Stimulated activated naive CD4-positive, alpha-beta T cell treated with Interleukin-2 at 50 U/mL for 16 hours (primary cell): ENCODE data around the gene CNTNAP4.

ENCODE experiments used
- DNase-seq: peaks from one replicate; lab custom pipeline; 2025; lab: John Stamatoyannopoulos, UW

CNTNAP4 gene

GRCh38 chr16:76396977-76397376, 119.8 kb downstream of the CNTNAP4 start:
- no peak for DNase-seq

DNA sequence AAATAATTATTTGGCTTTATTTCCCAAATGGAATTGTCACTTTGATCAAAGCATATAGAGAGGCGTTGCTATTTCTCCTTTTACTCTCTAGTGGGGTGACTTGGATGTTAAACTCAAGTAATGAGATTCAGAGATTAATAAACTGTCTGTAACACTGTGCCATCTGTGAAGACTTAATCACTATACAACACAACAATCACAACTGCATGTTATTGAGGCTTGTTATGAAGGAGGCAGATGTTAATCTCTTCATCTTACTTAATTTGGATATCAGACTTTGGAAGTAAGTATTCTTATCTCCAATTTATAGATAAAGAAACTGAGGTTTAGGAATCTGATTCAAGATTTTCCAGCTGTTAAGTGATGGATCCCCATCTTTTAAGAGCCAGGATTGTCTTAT, 132.5 kb downstream of the CNTNAP4 start:
- DNase-seq: no peak

- no peak for DNase-seq
Observed at GRCh38 chr16:76421571-76421970, 144.4 kb downstream of the CNTNAP4 start.

GRCh38 chr16:76428858-76429257, 151.7 kb downstream of the CNTNAP4 start:
- no peak for DNase-seq

DNA sequence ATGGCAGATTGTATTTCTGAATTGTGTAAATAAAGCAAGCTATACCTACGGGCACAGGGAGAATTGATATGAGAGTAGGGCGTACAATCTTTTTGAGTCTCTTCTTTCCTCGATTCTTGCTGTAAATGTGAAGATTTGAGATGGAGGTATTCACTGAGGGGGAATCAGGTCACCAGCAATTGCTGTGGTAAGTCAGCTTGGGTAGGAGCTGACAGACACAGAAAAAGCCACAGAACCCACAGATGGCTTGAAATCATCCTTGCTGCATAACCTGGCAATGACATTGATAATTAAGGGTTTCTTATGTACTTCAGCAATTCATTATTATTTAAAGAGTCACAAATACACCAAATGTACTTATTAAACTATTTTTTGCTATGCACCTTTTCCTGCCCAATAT, 164.2 kb downstream of the CNTNAP4 start:
- no peak for DNase-seq

DNA sequence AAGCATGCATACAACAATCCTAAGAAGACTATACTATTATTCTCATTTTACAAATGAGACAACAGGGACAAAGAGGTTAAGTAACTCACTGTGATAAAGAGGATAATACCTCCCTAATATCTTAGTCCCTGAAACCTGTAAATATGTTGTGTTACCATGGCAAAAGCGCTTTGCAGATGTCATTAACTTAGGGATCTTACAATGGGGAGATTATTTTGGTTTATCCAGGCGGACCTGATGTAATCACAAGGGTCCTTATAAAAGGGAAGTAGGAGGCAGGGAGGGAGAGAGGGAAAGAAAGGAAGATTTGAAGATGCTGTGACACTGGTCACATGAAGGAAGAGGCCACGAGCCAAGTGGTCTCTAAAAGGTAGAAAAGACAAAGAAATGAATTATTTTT, 164.7 kb downstream of the CNTNAP4 start:
- DNase-seq: no peak

- DNase-seq: no peak
Observed at GRCh38 chr16:76443973-76444372, 166.8 kb downstream of the CNTNAP4 start.

- no peak for DNase-seq
Observed at GRCh38 chr16:76444832-76445231, 167.6 kb downstream of the CNTNAP4 start.

GRCh38 chr16:76445815-76446214, 168.6 kb downstream of the CNTNAP4 start:
- no peak for DNase-seq

DNA sequence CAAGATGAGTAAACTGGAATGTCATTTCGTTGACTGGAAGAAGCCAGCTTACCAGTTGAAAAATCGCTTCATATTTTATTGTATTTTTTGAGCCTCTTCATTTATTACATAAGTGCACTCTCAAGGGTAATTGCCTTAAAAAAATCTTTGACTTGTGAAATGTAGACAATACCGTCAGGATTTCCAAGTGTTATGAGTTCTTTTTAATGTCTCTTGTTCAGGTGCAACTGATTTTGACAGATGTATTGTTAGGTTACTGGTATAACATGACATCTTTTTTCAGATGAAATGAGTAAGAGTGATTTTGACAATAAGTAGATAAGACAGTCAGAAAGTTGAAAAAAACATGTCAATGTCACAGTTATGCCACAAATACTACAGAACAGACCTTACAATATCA, 169.1 kb downstream of the CNTNAP4 start:
- no peak for DNase-seq

- DNase-seq: no peak
Observed at GRCh38 chr16:76450890-76451289, 173.7 kb downstream of the CNTNAP4 start.

GRCh38 chr16:76455257-76455656, 178.1 kb downstream of the CNTNAP4 start:
- no peak for DNase-seq

- DNase-seq: no peak
Observed at GRCh38 chr16:76456016-76456415, 178.8 kb downstream of the CNTNAP4 start.

DNA sequence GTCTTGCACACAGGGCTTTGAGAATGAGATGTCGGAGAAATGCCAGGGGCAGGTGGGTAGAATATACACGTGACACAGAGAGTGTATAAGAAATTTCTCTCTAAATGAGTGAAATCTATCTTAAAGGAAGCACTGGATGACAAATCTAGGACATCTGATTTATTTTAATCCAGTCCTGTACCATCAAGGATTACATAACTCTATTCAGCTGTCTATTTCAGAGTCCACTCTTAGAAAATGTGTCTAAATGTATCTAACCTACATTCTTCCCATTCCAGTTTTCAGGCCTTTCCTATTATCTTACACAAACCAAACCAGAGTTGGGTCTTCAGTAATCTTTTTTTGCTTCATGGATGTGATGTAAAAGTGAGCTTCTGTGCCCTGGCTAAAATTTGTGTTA, 181.9 kb downstream of the CNTNAP4 start:
- no peak for DNase-seq

GRCh38 chr16:76461836-76462235, 184.6 kb downstream of the CNTNAP4 start:
- DNase-seq: no peak

DNA sequence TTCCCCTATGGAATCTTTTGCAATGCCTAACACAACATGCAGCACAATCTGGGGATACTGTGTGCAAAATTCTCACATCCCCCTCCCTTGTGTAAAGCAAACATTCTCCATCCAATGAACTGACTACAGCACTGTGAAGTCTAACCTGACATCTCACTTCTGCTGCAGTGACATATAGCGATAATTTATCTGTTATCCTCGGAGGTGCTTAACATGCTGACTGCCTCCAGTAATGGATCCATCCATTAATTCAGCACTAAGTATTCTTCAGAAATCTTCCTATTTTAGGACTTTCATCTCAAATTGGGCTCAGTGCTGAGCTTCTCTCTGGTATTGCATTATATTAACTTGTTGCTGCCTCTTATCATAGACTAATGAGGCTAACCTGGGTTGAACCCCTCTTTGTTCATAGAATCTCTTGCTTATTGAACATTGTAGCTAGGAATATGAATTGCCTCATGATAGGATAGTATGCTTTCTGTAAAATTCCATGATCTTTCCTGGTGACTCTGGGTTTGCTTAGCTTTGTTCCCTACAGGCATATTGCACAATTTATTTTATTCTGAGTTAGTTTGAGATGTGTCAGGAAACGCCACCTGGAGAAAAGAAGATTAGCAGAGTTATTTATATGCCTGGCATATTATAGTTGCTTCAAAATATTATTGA, 187.9 kb downstream of the CNTNAP4 start:
- no peak for DNase-seq

GRCh38 chr16:76466871-76467270, 189.7 kb downstream of the CNTNAP4 start:
- no peak for DNase-seq

GRCh38 chr16:76474048-76474447, 196.8 kb downstream of the CNTNAP4 start:
- DNase-seq: no peak

- no peak for DNase-seq
Observed at GRCh38 chr16:76478105-76478504, 200.9 kb downstream of the CNTNAP4 start.

- no peak for DNase-seq
Observed at GRCh38 chr16:76483307-76483909, 206.2 kb downstream of the CNTNAP4 start.

DNA sequence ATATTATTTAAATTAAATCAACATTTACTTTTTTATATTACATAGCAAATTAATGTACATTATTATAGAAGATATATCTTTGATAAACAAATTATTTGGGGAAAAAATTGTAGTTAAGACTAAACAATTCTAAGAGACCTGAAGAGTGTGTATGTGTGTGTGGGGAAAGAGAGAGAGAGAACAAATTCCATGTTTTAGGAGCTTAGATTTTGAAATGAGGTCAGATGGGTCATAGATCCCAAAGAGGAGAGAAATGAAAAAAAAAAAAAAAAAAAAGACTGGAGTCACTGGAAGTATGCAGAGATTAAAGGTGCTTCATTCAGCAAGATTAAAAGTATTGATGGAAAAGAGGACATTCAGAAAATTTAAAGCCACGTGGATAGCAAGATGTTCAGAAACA, 206.8 kb downstream of the CNTNAP4 start:
- DNase-seq: no peak

- DNase-seq: no peak
Observed at GRCh38 chr16:76486740-76487139, 209.5 kb downstream of the CNTNAP4 start.

DNA sequence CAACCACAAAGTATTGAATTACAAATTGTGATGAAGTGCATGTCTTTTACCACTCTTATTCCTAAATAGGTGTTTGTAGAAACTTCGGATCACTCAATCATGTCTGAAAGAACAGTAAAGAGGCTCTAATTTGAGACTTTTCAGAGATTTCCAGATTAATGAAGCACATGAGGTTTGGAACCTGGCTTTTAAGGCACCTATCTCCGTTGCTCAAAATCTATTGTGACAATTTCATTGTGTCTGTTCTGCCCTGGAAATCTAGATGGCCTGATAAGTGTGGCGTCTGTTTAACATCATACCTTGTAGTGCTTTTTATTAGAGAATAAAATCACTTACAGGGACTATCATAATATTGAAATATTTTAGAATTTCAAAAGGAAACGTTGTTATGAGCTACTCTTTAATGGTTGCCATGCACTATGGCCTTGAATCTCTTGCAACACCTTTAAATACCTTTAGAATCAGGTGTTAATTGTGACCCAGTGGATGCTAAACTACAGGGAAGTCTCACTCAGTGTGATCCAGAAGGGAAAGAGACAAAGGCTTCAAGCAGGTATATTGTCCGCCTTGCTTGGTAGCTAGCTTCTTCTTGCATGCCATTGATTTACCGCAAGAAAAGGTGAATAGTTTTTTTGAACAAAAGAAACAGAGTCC, 210.3 kb downstream of the CNTNAP4 start:
- DNase-seq: no peak

- no peak for DNase-seq
Observed at GRCh38 chr16:76488065-76488417, 210.8 kb downstream of the CNTNAP4 start.
